SK-N-SH (cell line): ENCODE results near the gene RPS6KL1. TPM values are rescaled to one million over a fixed set of nuclear protein-coding genes. Genes with fewer than 3 reads are reported as not detected.

Experiments used
- CTCF ChIA-PET: fragments of 300-600, 350-600 bp; formaldehyde crosslinking; extraction: SDS; loops from one replicate; lab custom pipeline; 2021; lab: Yijun Ruan, JAX
- POLR2A ChIA-PET: fragments of 350-600 bp; sonication (Branson Sonifier 250); formaldehyde crosslinking; extraction: SDS; loops from one replicate; lab custom pipeline; 2020; ENCODE audit warnings: antibody characterized with exemption, inconsistent platforms; lab: Yijun Ruan, JAX
- DNase-seq: peaks from one replicate; pipeline ENCODE4 v3.0.0; 2012
- H2AFZ ChIP-seq: fragments of 200-600 bp; sonication (generic); 2 replicates; pipeline ENCODE4 v1.8.1; 2016; ENCODE audit warnings: antibody characterized with exemption, mild to moderate bottlenecking, low read depth
- H3F3A ChIP-seq: fragments of 200-600 bp; sonication (generic); replicated peaks from 2 replicates; pipeline ENCODE3; 2016; ENCODE audit warnings: antibody characterized with exemption, mild to moderate bottlenecking; ENCODE audit not compliant: insufficient read depth
- H3K27ac ChIP-seq, 2 experiments: fragments of 200-500 bp in 1 of 2; fragments of 200-600 bp in 1 of 2; sonication (Bioruptor generic) in 1 of 2; sonication (generic), shearing (Covaris generic) in 1 of 2; 2 replicates each; pipeline versions ENCODE4 v1.5.1 to v1.6.1; 2014 to 2016; ENCODE audit warnings: low read depth in 2 of 2, inconsistent platforms in 1 of 2, low read length in 1 of 2, mild to moderate bottlenecking in 1 of 2, mixed read lengths in 1 of 2
- H3K27me3 ChIP-seq: fragments of 200-600 bp; sonication (generic), shearing (Covaris generic); 2 replicates; pipeline ENCODE4 v1.6.1; 2016; ENCODE audit warnings: mixed run types; ENCODE audit not compliant: insufficient read depth
- H3K36me3 ChIP-seq, 2 experiments: fragments of 200-500 bp in 1 of 2; fragments of 200-600 bp in 1 of 2; sonication (Bioruptor generic) in 1 of 2; sonication (generic) in 1 of 2; replicated peaks in 1 of 2; 2 replicates each; pipeline versions ENCODE3 to v1.5.1; 2014 to 2016; ENCODE audit warnings: low read length in 1 of 2, mild to moderate bottlenecking in 1 of 2; ENCODE audit not compliant: insufficient read depth in 2 of 2, control insufficient read depth in 1 of 2
- H3K4me1 ChIP-seq, 2 experiments: fragments of 200-500 bp in 1 of 2; fragments of 200-600 bp in 1 of 2; sonication (Bioruptor generic) in 1 of 2; sonication (generic), shearing (Covaris generic) in 1 of 2; 2 replicates each; pipeline versions ENCODE4 v1.5.1 to v1.6.1; 2014 to 2016; ENCODE audit warnings: low read depth in 1 of 2, low read length in 1 of 2, mixed run types in 1 of 2; ENCODE audit not compliant: insufficient read depth in 2 of 2, control insufficient read depth in 1 of 2
- H3K4me2 ChIP-seq: fragments of 200-600 bp; sonication (generic), shearing (Covaris generic); 2 replicates; pipeline ENCODE4 v1.6.1; 2017; ENCODE audit warnings: mixed run types
- H3K4me3 ChIP-seq, 2 experiments: fragments of 200-500 bp in 1 of 2; fragments of 200-600 bp in 1 of 2; sonication (Bioruptor generic) in 1 of 2; sonication (generic), shearing (Covaris generic) in 1 of 2; 2 replicates each; pipeline versions ENCODE4 v1.5.1 to v1.8.1; 2014 to 2016; ENCODE audit warnings: low read depth in 2 of 2, inconsistent platforms in 1 of 2, low read length in 1 of 2, mild to moderate bottlenecking in 1 of 2, mixed read lengths in 1 of 2, moderate library complexity in 1 of 2
- H3K79me2 ChIP-seq: fragments of 200-600 bp; sonication (generic); 2 replicates; pipeline ENCODE4 v1.8.1; 2017; ENCODE audit warnings: mild to moderate bottlenecking; ENCODE audit not compliant: insufficient read depth
- H3K9ac ChIP-seq: fragments of 200-600 bp; sonication (generic); 2 replicates; pipeline ENCODE4 v1.6.1; 2017; ENCODE audit warnings: mixed run types
- H3K9me2 ChIP-seq: fragments of 200-600 bp; sonication (generic); 2 replicates; pipeline ENCODE4 v1.6.1; 2017; ENCODE audit warnings: mixed run types
- H3K9me3 ChIP-seq: fragments of 200-600 bp; sonication (generic); 2 replicates; pipeline ENCODE4 v1.6.1; 2017; ENCODE audit warnings: mixed run types, mild to moderate bottlenecking, moderate library complexity
- H4K20me1 ChIP-seq: fragments of 200-600 bp; sonication (generic); 2 replicates; pipeline ENCODE4 v1.6.1; 2017; ENCODE audit warnings: mild to moderate bottlenecking, mixed run types; ENCODE audit not compliant: insufficient read depth
- CHD2 ChIP-seq: fragments of 150-350 bp; IDR thresholded peaks from 2 replicates; pipeline ENCODE4 v1.6.1; 2018; ENCODE audit warnings: low read length; ENCODE audit not compliant: partially characterized antibody
- CTCF ChIP-seq: fragments of 200-600 bp; sonication (generic); IDR thresholded peaks from 2 replicates; pipeline ENCODE4 v1.6.1; 2017; ENCODE audit warnings: antibody characterized with exemption, mild to moderate bottlenecking, moderate library complexity
- ELF1 ChIP-seq: IDR thresholded peaks from 2 replicates; pipeline ENCODE4 v1.4.0; 2012
- EP300 ChIP-seq, 2 experiments: IDR thresholded peaks; 2 replicates each; pipeline versions ENCODE4 v1.4.0 to v1.6.1; 2012; ENCODE audit warnings: borderline replicate concordance in 1 of 2, low read depth in 1 of 2, low read length in 1 of 2
- FOSL2 ChIP-seq: IDR thresholded peaks from 2 replicates; pipeline ENCODE4 v1.4.0; 2012; ENCODE audit warnings: low read depth, mild to moderate bottlenecking, moderate library complexity, borderline replicate concordance
- FOXM1 ChIP-seq: IDR thresholded peaks from 2 replicates; pipeline ENCODE4 v1.4.0; 2012; ENCODE audit warnings: low read depth, mild to moderate bottlenecking
- GATA2 ChIP-seq: sonication (generic); formaldehyde crosslinking; IDR thresholded peaks from 2 replicates; pipeline ENCODE4 v1.5.0; 2020; ENCODE audit warnings: mild to moderate bottlenecking, missing genetic modification reagents
- IRF3 ChIP-seq: fragments of 150-350 bp; IDR thresholded peaks from 2 replicates; pipeline ENCODE4 v1.6.1; 2016; ENCODE audit warnings: mild to moderate bottlenecking, low read depth, low read length
- MAX ChIP-seq: IDR thresholded peaks from 2 replicates; pipeline ENCODE4 v1.4.0; 2012; ENCODE audit warnings: low read depth
- NFIC ChIP-seq: IDR thresholded peaks from 2 replicates; pipeline ENCODE4 v1.4.0; 2012; ENCODE audit warnings: borderline replicate concordance
- NRF1 ChIP-seq: IDR thresholded peaks from 2 replicates; pipeline ENCODE4 v1.6.1; 2012; ENCODE audit warnings: low read depth, mild to moderate bottlenecking, low read length
- RAD21 ChIP-seq: IDR thresholded peaks from 2 replicates; pipeline ENCODE4 v1.6.1; 2012; ENCODE audit warnings: mild to moderate bottlenecking, low read length
- RCOR1 ChIP-seq: fragments of 150-350 bp; IDR thresholded peaks from 2 replicates; pipeline ENCODE4 v1.6.1; 2017; ENCODE audit warnings: antibody characterized with exemption, low read length
- RXRA ChIP-seq: IDR thresholded peaks from 2 replicates; pipeline ENCODE4 v1.4.0; 2012; ENCODE audit warnings: low read depth, mild to moderate bottlenecking, borderline replicate concordance
- SMC3 ChIP-seq: IDR thresholded peaks from 2 replicates; pipeline ENCODE4 v1.6.1; 2012; ENCODE audit warnings: low read depth, low read length, improper control_type of control experiment
- TEAD4 ChIP-seq: IDR thresholded peaks from 2 replicates; pipeline ENCODE4 v1.4.0; 2012; ENCODE audit warnings: mild to moderate bottlenecking, borderline replicate concordance; ENCODE audit not compliant: insufficient read depth
- USF2 ChIP-seq: fragments of 150-350 bp; IDR thresholded peaks from 2 replicates; pipeline ENCODE4 v1.6.1; 2017; ENCODE audit warnings: antibody characterized with exemption, low read length, low read depth, borderline replicate concordance
- WGBS: methylation state at CpG from one replicate; pipeline ENCODE4 v1.1.6; 2017; ENCODE audit warnings: low lambda C conversion rate; 5-methylcytosine and 5-hydroxymethylcytosine counted together
- polyA plus RNA-seq, 3 experiments: library from polyadenylated mRNA; depleted of rRNA; stranded (reverse); fragments of >200 nt; gene quantifications; 2 replicates each; pipeline ENCODE4 v1.2.3, GENCODE V29; 2012

The RPS6KL1 gene
- polyA plus RNA-seq, 1 of the 3 experiments (the other 2 are of a cell fraction) = 2.5 TPM

- no peak overlapping the region for H2AFZ ChIP-seq
- no peaks in the 10 kb centered on the region for H3K79me2 ChIP-seq
- peak; percentile 82 for DNase-seq
- peak overlapping the region in 1 of 2 experiments; percentile 51; a peak in 1 of 4 replicates for H3K27ac ChIP-seq
- no peaks in the 10 kb centered on the region for H4K20me1 ChIP-seq
- ChIA-PET POLR2A (interaction anchor here (0.6 to 2.0 kb wide), 7 partner anchors 10 to 115 kb away, joined by 3 to 6 read pairs (median 4); partner anchors contain the start of gene ZC2HC1C), CTCF (interaction anchor here (0.7 to 18.5 kb wide), 17 partner anchors 9 to 354 kb away, joined by 3 to 290 read pairs (median 5); no protein-coding TSS in a partner anchor)
- TF ChIP-seq CTCF (no peak), USF2 (no peak), NFIC (peak; percentile 54), GATA2 (CRISPR knock-in tag) (no peak)
- no peaks in the 10 kb centered on the region for H3K9me3 ChIP-seq
- peak overlapping the region; percentile 49 to 65 for H3K4me3 ChIP-seq
- 27% methylated on average over 7 of the region's 18 CpGs for WGBS
- H3K4me1 ChIP-seq = peaks cover 0 to 43% of the 10 kb centered on the region in 2 experiments; a peak in 2 of 4 replicates
- no peaks in the 10 kb centered on the region for H3K36me3 ChIP-seq
- H3K27me3 ChIP-seq = no peaks in the 10 kb centered on the region
- H3K9ac ChIP-seq = no peak overlapping the region
- no peaks in the 10 kb centered on the region for H3K9me2 ChIP-seq
- peak overlapping the region; percentile 85; the same call in 1 of the 2 replicates for H3K4me2 ChIP-seq
- no peaks in the 10 kb centered on the region for H3F3A ChIP-seq
These were observed 31.3 kb upstream of the RPS6KL1 start for GRCh38 chr14:74954232-74954946.

GRCh38 chr14:74953686-74954085 lies 30.6 kb upstream of the RPS6KL1 start:
- H3K27me3 ChIP-seq = no peaks in the 10 kb centered on the region
- H4K20me1 ChIP-seq = no peaks in the 10 kb centered on the region
- CTCF ChIA-PET = interaction anchor here (0.7 to 18.5 kb wide), 13 partner anchors 9 to 354 kb away, joined by 3 to 290 read pairs (median 5); no protein-coding TSS in a partner anchor
- no peaks in the 10 kb centered on the region for H3K9me2 ChIP-seq
- peak overlapping the region in 1 of 2 experiments; percentile 51; a peak in 1 of 4 replicates for H3K27ac ChIP-seq
- no peak overlapping the region for H2AFZ ChIP-seq
- H3K79me2 ChIP-seq = no peaks in the 10 kb centered on the region
- DNase-seq = no peak
- peak overlapping the region in 1 of 2 experiments; percentile 49; a peak in 2 of 4 replicates for H3K4me3 ChIP-seq
- WGBS = 88% methylated on average over 3 of the region's 5 CpGs
- H3K4me1 ChIP-seq = peaks cover 0 to 43% of the 10 kb centered on the region in 2 experiments; a peak in 2 of 4 replicates
- no peaks in the 10 kb centered on the region for H3K9me3 ChIP-seq
- H3K36me3 ChIP-seq = no peaks in the 10 kb centered on the region
- no peaks in the 10 kb centered on the region for H3F3A ChIP-seq
- H3K9ac ChIP-seq = no peak overlapping the region
- H3K4me2 ChIP-seq = peak overlapping the region; percentile 85; the same call in 1 of the 2 replicates
- POLR2A ChIA-PET = interaction anchor here (0.6 to 2.0 kb wide), 5 partner anchors 14 to 115 kb away, joined by 3 to 6 read pairs (median 4); partner anchors contain the start of gene ZC2HC1C
- no peak for TF ChIP-seq ELF1
- no peak for TF ChIP-seq IRF3
- TF ChIP-seq USF2 = no peak
- TF ChIP-seq FOXM1 = no peak
- TF ChIP-seq FOSL2 = no peak
- no peak for TF ChIP-seq CTCF
- no peak for TF ChIP-seq EP300 (IDR thresholded peaks at IDR 0.05; ENCODE audit: borderline replicate concordance in 1 of 2, low read depth in 1 of 2, low read length in 1 of 2)
- TF ChIP-seq TEAD4 = no peak
- TF ChIP-seq CHD2 = no peak
- no peak for TF ChIP-seq SMC3
- TF ChIP-seq RCOR1 = no peak
- no peak for TF ChIP-seq NRF1
- no peak for TF ChIP-seq RAD21
- no peak for TF ChIP-seq RXRA
- no peak for TF ChIP-seq MAX
